ENCODE results near the gene SLC19A3. TPM values are rescaled to one million over a fixed set of nuclear protein-coding genes. Genes with fewer than 3 reads are reported as not detected.
"Not testable (repeated sequence)": the region's sequence is repeated elsewhere in the genome, so short reads cannot be mapped to it uniquely, and the experiment has no call there.

SLC19A3 gene
- total RNA-seq (1 to 10 TPM in 2 of 4 donors, under 1 TPM in 2; 0.29 to 5.0 (median 0.87) TPM), polyA plus RNA-seq (3.5 TPM)
- long read RNA-seq, donor 1: 0 reads
- long read RNA-seq, donor 2: 0 reads
- long read RNA-seq, donor 3: 0 reads
- long read RNA-seq, donor 4: 0 reads

- DNase-seq: peak; percentile 94 to 98 (median 95)
- H3K4me3 ChIP-seq (ENCODE audit: low read length): peak within 1 kb of the TSS; percentile 43
- intact Hi-C loops (cut with DNase I): no loop called here
- no peaks in the 10 kb centered on the region for H3K4me1 ChIP-seq (ENCODE audit: control insufficient read depth, insufficient read depth, low read length)
- ATAC-seq: peak; percentile 98 to 99
- H3K27me3 ChIP-seq (ENCODE audit: control insufficient read depth, insufficient read depth): no peaks in the 10 kb centered on the region
- H3K9me3 ChIP-seq (ENCODE audit: control insufficient read depth, low read length): no peaks in the 10 kb centered on the region
- H3K27ac ChIP-seq (ENCODE audit: low read length): no peak within 1 kb of the TSS
- 5% methylated on average over 35 of the region's 35 CpGs for WGBS
These were observed at the start of gene SLC19A3 for GRCh38 chr2:227717687-227718567. SLC19A3 (minus strand) TSS chr2:227718028; CDS start chr2:227702318, 15,710 bp downstream.

GRCh38 chr2:227766373-227766883, 48.6 kb upstream of the SLC19A3 start:
- H3K27ac ChIP-seq (ENCODE audit: low read length): no peak overlapping the region
- WGBS: 18% methylated on average over 11 of the region's 11 CpGs
- DNase-seq: peak; percentile 81 to 92 (median 87)
- intact Hi-C loops (cut with DNase I): loop anchor here in 3 of 4 donors (5.0 to 10.0 kb wide), 4 partner anchors 109 to 359 kb away; partner anchors contain the start of gene AGFG1 (in 2 of the 3)
- H3K27me3 ChIP-seq (ENCODE audit: control insufficient read depth, insufficient read depth): no peaks in the 10 kb centered on the region
- peak; percentile 98 to 99 for ATAC-seq
- no peak overlapping the region for H3K4me3 ChIP-seq (ENCODE audit: low read length)
- no peaks in the 10 kb centered on the region for H3K9me3 ChIP-seq (ENCODE audit: control insufficient read depth, low read length)
- H3K4me1 ChIP-seq (ENCODE audit: control insufficient read depth, insufficient read depth, low read length): no peaks in the 10 kb centered on the region

- H3K27ac ChIP-seq (ENCODE audit: low read length): no peak overlapping the region
- 41% methylated on average over 4 of the region's 4 CpGs for WGBS
These were observed 48.1 kb upstream of the SLC19A3 start for GRCh38 chr2:227765788-227766372.

GRCh38 chr2:227761740-227762476, 44.1 kb upstream of the SLC19A3 start:
- no peak for DNase-seq
- no peak overlapping the region for H3K27ac ChIP-seq (ENCODE audit: low read length)
- H3K4me3 ChIP-seq (ENCODE audit: low read length): no peak overlapping the region

More at GRCh38 chr2:227765788-227766372, 48.1 kb upstream of the SLC19A3 start:
- H3K9me3 ChIP-seq (ENCODE audit: control insufficient read depth, low read length): no peaks in the 10 kb centered on the region
- no peak overlapping the region for H3K4me3 ChIP-seq (ENCODE audit: low read length)
- H3K27me3 ChIP-seq (ENCODE audit: control insufficient read depth, insufficient read depth): no peaks in the 10 kb centered on the region
- ATAC-seq (peak in 1 of 2 donors; percentile 55), DNase-seq (no peak)
- intact Hi-C loops (cut with DNase I): loop anchor here in 3 of 4 donors (5.0 to 10.0 kb wide), 4 partner anchors 109 to 359 kb away; partner anchors contain the start of gene AGFG1 (in 2 of the 3)
- H3K4me1 ChIP-seq (ENCODE audit: control insufficient read depth, insufficient read depth, low read length): no peaks in the 10 kb centered on the region

GRCh38 chr2:227759411-227760118, 41.7 kb upstream of the SLC19A3 start:
- ATAC-seq (no peak), DNase-seq (no peak)
- H3K9me3 ChIP-seq (ENCODE audit: control insufficient read depth, low read length): no peaks in the 10 kb centered on the region
- no peak overlapping the region for H3K27ac ChIP-seq (ENCODE audit: low read length)
- no peak overlapping the region for H3K4me3 ChIP-seq (ENCODE audit: low read length)
- whole genome bisulfite sequencing: 68% methylated on average over 13 of the region's 13 CpGs
- H3K4me1 ChIP-seq (ENCODE audit: control insufficient read depth, insufficient read depth, low read length): no peaks in the 10 kb centered on the region
- intact Hi-C loops (cut with DNase I): loop anchor here in 2 of 4 donors (10.0 kb wide), 2 partner anchors 285 to 355 kb away; partner anchors contain the start of gene AGFG1 (in 1 of the 2)
- H3K27me3 ChIP-seq (ENCODE audit: control insufficient read depth, insufficient read depth): no peaks in the 10 kb centered on the region

More at GRCh38 chr2:227761740-227762476, 44.1 kb upstream of the SLC19A3 start:
- Histone ChIP-seq H3K9me3 (ENCODE audit: control insufficient read depth, low read length) (no peaks in the 10 kb centered on the region), H3K4me1 (ENCODE audit: control insufficient read depth, insufficient read depth, low read length) (no peaks in the 10 kb centered on the region), H3K27me3 (ENCODE audit: control insufficient read depth, insufficient read depth) (no peaks in the 10 kb centered on the region)
- no peak for ATAC-seq
- 76% methylated on average over 6 of the region's 6 CpGs for WGBS
- intact Hi-C loops (cut with DNase I): loop anchor here in 1 of 4 donors (10.0 kb wide), 1 partner anchor 287 kb away; the partner anchor contains the start of gene AGFG1

GRCh38 chr2:227756261-227756660, 38.4 kb upstream of the SLC19A3 start:
- ATAC-seq; H3K4me3 ChIP-seq (ENCODE audit: low read length); H3K27me3 ChIP-seq (ENCODE audit: control insufficient read depth, insufficient read depth); H3K27ac ChIP-seq (ENCODE audit: low read length); DNase-seq; H3K9me3 ChIP-seq (ENCODE audit: control insufficient read depth, low read length); H3K4me1 ChIP-seq (ENCODE audit: control insufficient read depth, insufficient read depth, low read length): not testable (repeated sequence)
- intact Hi-C loops (cut with DNase I): loop anchor here in 1 of 4 donors (10.0 kb wide), 1 partner anchor 351 kb away; no protein-coding TSS in a partner anchor
- 67% methylated on average over 4 of the region's 4 CpGs for WGBS

GRCh38 chr2:227748079-227748478, 30.3 kb upstream of the SLC19A3 start:
- WGBS: 56% methylated on average over 6 of the region's 6 CpGs
- no peaks in the 10 kb centered on the region for H3K4me1 ChIP-seq (ENCODE audit: control insufficient read depth, insufficient read depth, low read length)

GRCh38 chr2:227745594-227745993, 27.8 kb upstream of the SLC19A3 start, which contains the start of gene SCYGR8:
SCYGR8 (plus strand) TSS chr2:227745894; CDS start chr2:227745894, 0 bp downstream.
- no peaks in the 10 kb centered on the region for H3K9me3 ChIP-seq (ENCODE audit: control insufficient read depth, low read length)
- no peak within 1 kb of the TSS for H3K4me3 ChIP-seq (ENCODE audit: low read length)
- no peak for ATAC-seq
- H3K4me1 ChIP-seq (ENCODE audit: control insufficient read depth, insufficient read depth, low read length): no peaks in the 10 kb centered on the region
- intact Hi-C loops (cut with DNase I): no loop called here
- H3K27ac ChIP-seq (ENCODE audit: low read length): no peak within 1 kb of the TSS
- no peaks in the 10 kb centered on the region for H3K27me3 ChIP-seq (ENCODE audit: control insufficient read depth, insufficient read depth)
- no peak for DNase-seq
- WGBS: 94% methylated on average over 6 of the region's 9 CpGs

More at GRCh38 chr2:227748079-227748478, 30.3 kb upstream of the SLC19A3 start:
- ATAC-seq (no peak), DNase-seq (no peak)
- Histone ChIP-seq H3K4me3 (ENCODE audit: low read length) (no peak overlapping the region), H3K27me3 (ENCODE audit: control insufficient read depth, insufficient read depth) (no peaks in the 10 kb centered on the region), H3K9me3 (ENCODE audit: control insufficient read depth, low read length) (no peaks in the 10 kb centered on the region), H3K27ac (ENCODE audit: low read length) (no peak overlapping the region)
- intact Hi-C loops (cut with DNase I): no loop called here

- H3K9me3 ChIP-seq (ENCODE audit: control insufficient read depth, low read length); intact Hi-C loops (cut with DNase I); H3K4me1 ChIP-seq (ENCODE audit: control insufficient read depth, insufficient read depth, low read length); H3K27me3 ChIP-seq (ENCODE audit: control insufficient read depth, insufficient read depth); DNase-seq; H3K27ac ChIP-seq (ENCODE audit: low read length); ATAC-seq; H3K4me3 ChIP-seq (ENCODE audit: low read length): not testable (repeated sequence)
- WGBS: 71% methylated on average over 7 of the region's 7 CpGs
These were observed 22.9 kb upstream of the SLC19A3 start for GRCh38 chr2:227740705-227741104.
